CD4-positive, alpha-beta T cell (primary cell): ENCODE measurements around the gene C20orf141. TPM values are rescaled to one million over a fixed set of nuclear protein-coding genes. Genes with fewer than 3 reads are reported as not detected.
"Not testable (repeated sequence)": the region's sequence is repeated elsewhere in the genome, so short reads cannot be mapped to it uniquely, and the experiment has no call there.

Experiments used
- ATAC-seq: fragments of 200-7000 bp; cut with Tn5 transposase; one replicate; pipeline ENCODE4 v1.10.0; 2022; ENCODE audit warnings: mild to moderate bottlenecking; ENCODE audit not compliant: poor library complexity
- CTCF ChIA-PET: fragments of 350-600 bp; sonication (Branson Sonifier 250); formaldehyde crosslinking; loops from one replicate; lab custom pipeline; 2021; ENCODE audit warnings: antibody characterized with exemption, inconsistent platforms; lab: Charles Lee
- POLR2A ChIA-PET: fragments of 350-600 bp; sonication (Branson Sonifier 250); formaldehyde crosslinking; loops from one replicate; lab custom pipeline; 2021; ENCODE audit warnings: antibody characterized with exemption, inconsistent platforms; lab: Charles Lee
- DNase-seq, 14 experiments: peaks; one replicate each; pipeline ENCODE4 v3.0.0-alpha.2; 2013 to 2020; ENCODE audit warnings: mixed read lengths in 2 of 14
- H3K27ac ChIP-seq, 2 donors: one replicate each; pipeline versions ENCODE4 v1.5.1 to v1.7.0; 2013; ENCODE audit warnings: low read length in 2 of 2, low read depth in 1 of 2, mild to moderate bottlenecking in 1 of 2
- H3K27me3 ChIP-seq, 2 experiments: 1 replicate in 1 of 2; 2 replicates in 1 of 2; pipeline versions ENCODE4 v1.6.1 to v1.7.0; 2013; ENCODE audit warnings: low read length in 2 of 2, control low read depth in 1 of 2, mild to moderate bottlenecking in 1 of 2, moderate library complexity in 1 of 2; ENCODE audit not compliant: insufficient read depth in 2 of 2, control insufficient read depth in 1 of 2
- H3K36me3 ChIP-seq: one replicate; pipeline ENCODE4 v1.6.1; 2013; ENCODE audit warnings: low read length, control low read depth; ENCODE audit not compliant: insufficient read depth
- H3K4me1 ChIP-seq: one replicate; pipeline ENCODE4 v1.6.1; 2013; ENCODE audit warnings: low read length, control low read depth; ENCODE audit not compliant: insufficient read depth
- H3K4me3 ChIP-seq: one replicate; pipeline ENCODE4 v1.5.1; 2013; ENCODE audit warnings: mild to moderate bottlenecking, low read length, moderate library complexity
- H3K9me3 ChIP-seq, 2 experiments: 1 replicate in 1 of 2; 2 replicates in 1 of 2; pipeline versions ENCODE4 v1.6.1 to v1.7.0; 2013; ENCODE audit warnings: low read length in 2 of 2, mild to moderate bottlenecking in 2 of 2, control low read depth in 1 of 2, moderate library complexity in 1 of 2; ENCODE audit not compliant: control insufficient read depth in 1 of 2, insufficient read depth in 1 of 2
- H3K27ac Mint-ChIP-seq: one replicate; pipeline ENCODE4 v1.8.0; 2020; ENCODE audit warnings: mixed read lengths
- H3K27me3 Mint-ChIP-seq: one replicate; pipeline ENCODE4 v1.8.0; 2021; ENCODE audit warnings: mixed read lengths
- H3K36me3 Mint-ChIP-seq: one replicate; pipeline ENCODE4 v1.8.0; 2021; ENCODE audit warnings: low read depth, mixed read lengths
- H3K4me1 Mint-ChIP-seq: one replicate; pipeline ENCODE4 v1.8.0; 2021; ENCODE audit warnings: low read depth, mixed read lengths
- H3K4me3 Mint-ChIP-seq: one replicate; pipeline ENCODE4 v1.8.0; 2020; ENCODE audit warnings: mild to moderate bottlenecking, mixed read lengths
- H3K9me3 Mint-ChIP-seq: one replicate; pipeline ENCODE4 v1.8.0; 2020; ENCODE audit warnings: mixed read lengths
- CTCF ChIP-seq: fragments of 200-600 bp; IDR thresholded peaks from one replicate; pipeline ENCODE4 v1.8.0; 2022; ENCODE audit warnings: antibody characterized with exemption, mild to moderate bottlenecking
- intact Hi-C, 2 experiments: fragments of 100-400 bp; cut with DNase I in 1 of 2; cut with micrococcal nuclease in 1 of 2; formaldehyde crosslinking; loops; one replicate each; pipeline versions ENCODE4 v1.15.1 to v1.9.0; 2023 to 2025; cut with DNase I, micrococcal nuclease
- total RNA-seq, 174 experiments: library from RNA in 2 of 174; stranded (reverse) in 2 of 174; gene quantifications; one replicate each; pipeline ENCODE4 v1.2.3 and lab custom pipeline; 2021 to 2026

The C20orf141 gene
- total RNA-seq, 2 experiments from 2014 or later = not detected

GRCh38 chr20:2826655-2827054 lies 11.9 kb downstream of the C20orf141 start:
- Mint-ChIP-seq H3K36me3 (no peaks in the 10 kb centered on the region), H3K4me1 (peaks cover 28% of the 10 kb centered on the region), H3K4me3 (no peak overlapping the region), H3K27me3 (peaks cover 21% of the 10 kb centered on the region), H3K27ac (no peak overlapping the region), H3K9me3 (no peaks in the 10 kb centered on the region)
- Histone ChIP-seq H3K27ac (no peak overlapping the region), H3K4me1 (peaks cover 14% of the 10 kb centered on the region), H3K9me3 (no peaks in the 10 kb centered on the region), H3K4me3 (no peak overlapping the region), H3K36me3 (no peaks in the 10 kb centered on the region), H3K27me3 (no peaks in the 10 kb centered on the region)
- no peak for DNase-seq
- ChIA-PET POLR2A (no interaction called here), CTCF (interaction anchor here (0.7 kb wide), 1 partner anchor 63 kb away, joined by 3 read pairs; no protein-coding TSS in a partner anchor)
- ATAC-seq = no peak
- intact Hi-C loops = no loop called here
- no peak for TF ChIP-seq CTCF

GRCh38 chr20:2829376-2829775 lies 14.6 kb downstream of the C20orf141 start:
- DNase-seq (no peak), ATAC-seq (no peak)
- no peaks in the 10 kb centered on the region for H3K36me3 Mint-ChIP-seq
- H3K27ac ChIP-seq = no peak overlapping the region
- intact Hi-C loops = no loop called here
- H3K9me3 Mint-ChIP-seq = no peaks in the 10 kb centered on the region
- no peak overlapping the region for H3K4me3 Mint-ChIP-seq
- H3K27me3 ChIP-seq = no peaks in the 10 kb centered on the region
- peaks cover 15% of the 10 kb centered on the region for H3K27me3 Mint-ChIP-seq
- no peak for TF ChIP-seq CTCF
- H3K4me1 Mint-ChIP-seq = peaks cover 21% of the 10 kb centered on the region
- ChIA-PET CTCF (no interaction called here), POLR2A (no interaction called here)
- H3K4me3 ChIP-seq = no peak overlapping the region
- H3K4me1 ChIP-seq = peaks cover 8% of the 10 kb centered on the region
- no peaks in the 10 kb centered on the region for H3K36me3 ChIP-seq
- H3K9me3 ChIP-seq = no peaks in the 10 kb centered on the region
- no peak overlapping the region for H3K27ac Mint-ChIP-seq

GRCh38 chr20:2831206-2831605 lies 16.4 kb downstream of the C20orf141 start:
- H3K27me3 ChIP-seq, H3K4me3 ChIP-seq, H3K4me3 Mint-ChIP-seq, H3K9me3 ChIP-seq, intact Hi-C loops, H3K36me3 ChIP-seq, CTCF ChIA-PET, H3K27ac Mint-ChIP-seq, H3K4me1 ChIP-seq, DNase-seq, ATAC-seq, H3K9me3 Mint-ChIP-seq, H3K27ac ChIP-seq: not testable (repeated sequence)
- Mint-ChIP-seq H3K36me3 (peaks cover 15% of the 10 kb centered on the region), H3K27me3 (peaks cover 10% of the 10 kb centered on the region), H3K4me1 (peaks cover 14% of the 10 kb centered on the region)
- POLR2A ChIA-PET = interaction anchor here (2.2 kb wide), 1 partner anchor 9 kb away, joined by 5 read pairs; no protein-coding TSS in a partner anchor

GRCh38 chr20:2833761-2834160 lies 19.0 kb downstream of the C20orf141 start:
- peaks cover 1% of the 10 kb centered on the region for H3K4me1 ChIP-seq
- POLR2A ChIA-PET = interaction anchor here (0.9 kb wide), 1 partner anchor 40 kb away, joined by 3 read pairs; no protein-coding TSS in a partner anchor
- Mint-ChIP-seq H3K9me3 (no peaks in the 10 kb centered on the region), H3K27ac (no peak overlapping the region), H3K4me3 (no peak overlapping the region), H3K4me1 (peaks cover 10% of the 10 kb centered on the region), H3K36me3 (peaks cover 28% of the 10 kb centered on the region), H3K27me3 (no peaks in the 10 kb centered on the region)
- CTCF ChIA-PET = no interaction called here
- no peak for DNase-seq
- H3K27ac ChIP-seq = no peak overlapping the region
- H3K9me3 ChIP-seq = no peaks in the 10 kb centered on the region
- H3K36me3 ChIP-seq = peaks cover 6% of the 10 kb centered on the region
- H3K27me3 ChIP-seq = no peaks in the 10 kb centered on the region
- no peak overlapping the region for H3K4me3 ChIP-seq
- ATAC-seq = no peak
- TF ChIP-seq CTCF = no peak
- intact Hi-C loops = no loop called here
